ENCODE results near the gene CSNK1A1.
A peak's percentile ranks its signal among the peaks of the same experiment; 100 is the strongest.

CSNK1A1 gene

DNA sequence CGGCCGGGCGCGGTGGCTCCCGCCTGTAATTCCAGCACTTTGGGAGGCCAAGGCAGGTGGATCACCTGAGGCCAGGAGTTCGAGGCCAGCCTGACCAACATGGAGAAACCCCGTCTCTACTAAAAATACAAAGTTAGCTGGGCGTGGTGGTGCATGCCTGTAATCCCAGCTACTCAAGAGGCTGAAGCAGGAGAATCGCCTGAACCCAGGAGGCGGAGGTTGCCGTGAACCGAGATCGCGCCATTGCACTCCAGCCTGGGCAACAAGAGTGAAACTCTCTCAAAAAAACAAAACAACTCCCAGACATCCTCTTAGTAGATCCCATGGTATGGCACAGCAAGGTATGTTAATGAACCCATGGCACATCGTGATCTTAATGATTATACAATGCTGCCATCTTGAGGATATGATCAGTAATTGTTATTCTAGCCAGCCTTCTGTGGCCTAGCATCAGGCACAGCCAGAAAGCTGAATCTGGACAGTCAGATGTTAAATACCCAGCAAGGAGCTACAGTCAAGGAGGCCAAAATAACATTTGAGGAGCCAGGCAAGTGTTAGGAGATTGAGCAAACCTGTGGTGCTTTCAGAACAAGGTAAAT lies 13.4 kb upstream of the CSNK1A1 start:
- TF ChIP-seq RAD21 (IDR thresholded peaks at IDR 0.05; ENCODE audit: low read depth) = peak; percentile 90

DNA sequence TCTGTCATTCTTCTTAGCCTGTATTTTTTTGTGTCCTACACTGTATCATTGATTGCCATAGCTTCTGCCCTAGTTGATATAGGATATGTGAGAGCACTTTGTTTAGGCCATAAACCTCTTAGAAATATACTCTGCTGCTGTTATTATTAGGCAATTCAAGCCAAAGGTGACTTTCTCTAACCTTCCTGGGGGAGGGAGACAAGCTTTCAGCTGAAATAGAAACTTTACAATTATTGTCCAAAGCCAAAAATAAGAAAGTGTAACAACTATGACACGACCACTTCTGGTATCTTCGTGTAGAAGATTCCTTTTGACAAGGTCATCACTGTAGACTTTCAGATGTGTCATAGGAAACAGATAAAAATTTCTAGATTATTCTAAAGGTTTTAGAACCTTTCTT lies 12.2 kb upstream of the CSNK1A1 start:
- TF ChIP-seq, protein P1, sequence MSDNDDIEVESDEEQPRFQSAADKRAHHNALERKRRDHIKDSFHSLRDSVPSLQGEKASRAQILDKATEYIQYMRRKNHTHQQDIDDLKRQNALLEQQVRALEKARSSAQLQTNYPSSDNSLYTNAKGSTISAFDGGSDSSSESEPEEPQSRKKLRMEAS (IDR thresholded peaks at IDR 0.05) = no peak
- TF ChIP-seq FOXM1 (IDR thresholded peaks at IDR 0.05; ENCODE audit: borderline replicate concordance, low read depth) (no peak), NFIC (IDR thresholded peaks at IDR 0.05) (no peak), EP300 (IDR thresholded peaks at IDR 0.05; ENCODE audit: borderline replicate concordance) (no peak), TCF12 (IDR thresholded peaks at IDR 0.05; ENCODE audit: low read depth) (no peak), CREB1 (IDR thresholded peaks at IDR 0.05; ENCODE audit: low read depth) (no peak), YY1 (IDR thresholded peaks at IDR 0.05; ENCODE audit: low read depth) (no peak), RAD21 (IDR thresholded peaks at IDR 0.05; ENCODE audit: low read depth) (no peak), EGR1 (IDR thresholded peaks at IDR 0.05) (no peak), TEAD4 (IDR thresholded peaks at IDR 0.05) (no peak), CEBPB (IDR thresholded peaks at IDR 0.05) (no peak), ZBTB7A (IDR thresholded peaks at IDR 0.05; ENCODE audit: low read depth) (no peak), TAF1 (IDR thresholded peaks at IDR 0.05; ENCODE audit: low read depth) (no peak)
- TF ChIP-seq, protein P2, sequence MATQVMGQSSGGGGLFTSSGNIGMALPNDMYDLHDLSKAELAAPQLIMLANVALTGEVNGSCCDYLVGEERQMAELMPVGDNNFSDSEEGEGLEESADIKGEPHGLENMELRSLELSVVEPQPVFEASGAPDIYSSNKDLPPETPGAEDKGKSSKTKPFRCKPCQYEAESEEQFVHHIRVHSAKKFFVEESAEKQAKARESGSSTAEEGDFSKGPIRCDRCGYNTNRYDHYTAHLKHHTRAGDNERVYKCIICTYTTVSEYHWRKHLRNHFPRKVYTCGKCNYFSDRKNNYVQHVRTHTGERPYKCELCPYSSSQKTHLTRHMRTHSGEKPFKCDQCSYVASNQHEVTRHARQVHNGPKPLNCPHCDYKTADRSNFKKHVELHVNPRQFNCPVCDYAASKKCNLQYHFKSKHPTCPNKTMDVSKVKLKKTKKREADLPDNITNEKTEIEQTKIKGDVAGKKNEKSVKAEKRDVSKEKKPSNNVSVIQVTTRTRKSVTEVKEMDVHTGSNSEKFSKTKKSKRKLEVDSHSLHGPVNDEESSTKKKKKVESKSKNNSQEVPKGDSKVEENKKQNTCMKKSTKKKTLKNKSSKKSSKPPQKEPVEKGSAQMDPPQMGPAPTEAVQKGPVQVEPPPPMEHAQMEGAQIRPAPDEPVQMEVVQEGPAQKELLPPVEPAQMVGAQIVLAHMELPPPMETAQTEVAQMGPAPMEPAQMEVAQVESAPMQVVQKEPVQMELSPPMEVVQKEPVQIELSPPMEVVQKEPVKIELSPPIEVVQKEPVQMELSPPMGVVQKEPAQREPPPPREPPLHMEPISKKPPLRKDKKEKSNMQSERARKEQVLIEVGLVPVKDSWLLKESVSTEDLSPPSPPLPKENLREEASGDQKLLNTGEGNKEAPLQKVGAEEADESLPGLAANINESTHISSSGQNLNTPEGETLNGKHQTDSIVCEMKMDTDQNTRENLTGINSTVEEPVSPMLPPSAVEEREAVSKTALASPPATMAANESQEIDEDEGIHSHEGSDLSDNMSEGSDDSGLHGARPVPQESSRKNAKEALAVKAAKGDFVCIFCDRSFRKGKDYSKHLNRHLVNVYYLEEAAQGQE (IDR thresholded peaks at IDR 0.05; ENCODE audit: low read depth) = no peak
- TF ChIP-seq, protein P3, sequence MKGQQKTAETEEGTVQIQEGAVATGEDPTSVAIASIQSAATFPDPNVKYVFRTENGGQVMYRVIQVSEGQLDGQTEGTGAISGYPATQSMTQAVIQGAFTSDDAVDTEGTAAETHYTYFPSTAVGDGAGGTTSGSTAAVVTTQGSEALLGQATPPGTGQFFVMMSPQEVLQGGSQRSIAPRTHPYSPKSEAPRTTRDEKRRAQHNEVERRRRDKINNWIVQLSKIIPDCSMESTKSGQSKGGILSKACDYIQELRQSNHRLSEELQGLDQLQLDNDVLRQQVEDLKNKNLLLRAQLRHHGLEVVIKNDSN (IDR thresholded peaks at IDR 0.05) = no peak

DNA sequence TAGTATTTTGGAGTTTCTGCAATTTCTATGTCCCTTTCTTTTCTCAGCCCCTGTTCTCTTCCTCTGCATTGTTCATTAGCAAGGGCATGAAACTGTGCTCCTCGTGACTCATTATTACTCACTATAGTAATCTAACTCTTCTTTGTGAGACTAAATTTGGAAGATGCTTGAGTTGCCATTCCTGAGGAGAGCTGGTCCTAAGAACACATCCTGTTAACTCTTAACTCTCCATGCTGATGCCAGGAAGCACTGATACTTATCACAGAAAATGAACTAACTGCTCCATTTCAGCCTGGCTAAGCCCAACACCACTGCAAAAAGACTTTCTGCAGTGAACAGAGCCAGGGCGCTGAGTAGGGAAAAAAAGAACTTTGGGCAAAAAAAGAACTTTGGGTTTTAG lies 10.6 kb upstream of the CSNK1A1 start:
- TF ChIP-seq TCF12 (IDR thresholded peaks at IDR 0.05; ENCODE audit: low read depth) = peak; percentile 81
- TF ChIP-seq, protein P3 (IDR thresholded peaks at IDR 0.05) = peak; percentile 69
- TF ChIP-seq EP300 (IDR thresholded peaks at IDR 0.05; ENCODE audit: borderline replicate concordance) = peak; percentile 91
- TF ChIP-seq EGR1 (IDR thresholded peaks at IDR 0.05) = no peak
- no peak for TF ChIP-seq ZBTB7A (IDR thresholded peaks at IDR 0.05; ENCODE audit: low read depth)
- peak; percentile 81 for TF ChIP-seq FOXM1 (IDR thresholded peaks at IDR 0.05; ENCODE audit: borderline replicate concordance, low read depth)
- TF ChIP-seq TEAD4 (IDR thresholded peaks at IDR 0.05) = peak; percentile 53; the same call in 1 of the 2 replicates
- no peak for TF ChIP-seq YY1 (IDR thresholded peaks at IDR 0.05; ENCODE audit: low read depth)
- TF ChIP-seq TAF1 (IDR thresholded peaks at IDR 0.05; ENCODE audit: low read depth) = no peak
- peak; percentile 58 for TF ChIP-seq NFIC (IDR thresholded peaks at IDR 0.05)

DNA sequence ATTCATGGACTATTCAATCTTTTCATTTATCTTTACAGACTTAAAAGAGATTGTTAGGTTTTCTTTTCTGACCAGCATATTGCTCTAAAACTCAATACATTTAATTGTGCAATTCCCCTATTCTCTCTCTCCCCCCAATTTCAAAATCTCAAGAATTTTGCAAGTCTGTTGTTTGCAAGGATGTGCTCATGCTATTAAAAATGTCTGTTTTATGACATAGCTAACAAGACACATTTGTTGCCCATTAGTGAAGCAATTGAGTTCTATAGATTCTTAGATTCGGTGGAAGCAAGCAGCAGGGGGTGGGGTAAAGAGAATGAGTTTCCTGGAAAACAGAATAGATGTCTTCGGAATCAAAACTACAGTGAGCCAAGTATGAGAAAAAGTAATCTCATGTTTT lies 8.5 kb upstream of the CSNK1A1 start:
- TF ChIP-seq YY1 (IDR thresholded peaks at IDR 0.05; ENCODE audit: low read depth) (no peak), TCF12 (IDR thresholded peaks at IDR 0.05; ENCODE audit: low read depth) (no peak), TAF1 (IDR thresholded peaks at IDR 0.05; ENCODE audit: low read depth) (no peak), EP300 (IDR thresholded peaks at IDR 0.05; ENCODE audit: borderline replicate concordance) (no peak), FOXM1 (IDR thresholded peaks at IDR 0.05; ENCODE audit: borderline replicate concordance, low read depth) (no peak), ZBTB7A (IDR thresholded peaks at IDR 0.05; ENCODE audit: low read depth) (no peak), CREB1 (IDR thresholded peaks at IDR 0.05; ENCODE audit: low read depth) (no peak), NFIC (IDR thresholded peaks at IDR 0.05) (no peak), TEAD4 (IDR thresholded peaks at IDR 0.05) (no peak), EGR1 (IDR thresholded peaks at IDR 0.05) (no peak), RAD21 (IDR thresholded peaks at IDR 0.05; ENCODE audit: low read depth) (no peak), CEBPB (IDR thresholded peaks at IDR 0.05) (no peak)
- TF ChIP-seq, protein P1 (IDR thresholded peaks at IDR 0.05) = no peak
- TF ChIP-seq, protein P3 (IDR thresholded peaks at IDR 0.05) = no peak
- TF ChIP-seq, protein P2 (IDR thresholded peaks at IDR 0.05; ENCODE audit: low read depth) = no peak

DNA sequence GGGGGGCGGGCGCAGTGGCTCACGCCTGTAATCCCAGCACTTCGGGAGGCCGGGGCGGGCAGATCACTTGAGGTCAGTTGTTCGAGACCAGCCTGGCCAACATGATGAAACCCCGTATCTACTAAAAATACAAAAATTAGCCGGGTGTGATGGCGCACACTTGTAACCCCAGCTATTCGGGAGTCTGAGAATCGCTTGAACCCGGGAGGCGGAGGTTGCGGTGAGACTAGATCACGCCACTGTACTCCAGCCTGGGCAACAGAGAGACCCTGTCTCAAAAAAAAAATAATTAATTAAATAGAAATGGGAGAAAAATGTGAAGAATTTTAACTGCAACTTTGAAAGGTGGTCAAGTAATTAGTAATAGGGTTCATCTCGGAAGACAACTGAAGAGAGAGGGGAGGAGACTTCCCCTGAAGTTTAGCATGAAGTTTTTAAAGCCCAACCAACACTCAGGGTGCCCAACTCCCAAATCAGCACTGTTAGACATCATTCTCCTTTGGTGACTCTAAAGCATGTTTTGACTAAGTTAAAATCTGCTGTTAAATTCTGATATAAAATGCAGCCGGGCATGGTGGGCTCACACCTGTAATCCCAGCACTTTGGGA lies 1.4 kb upstream of the CSNK1A1 start:
- TF ChIP-seq, protein P3 (IDR thresholded peaks at IDR 0.05) = no peak
- TF ChIP-seq YY1 (IDR thresholded peaks at IDR 0.05; ENCODE audit: low read depth) = no peak
- no peak for TF ChIP-seq NFIC (IDR thresholded peaks at IDR 0.05)
- TF ChIP-seq FOXM1 (IDR thresholded peaks at IDR 0.05; ENCODE audit: borderline replicate concordance, low read depth) = no peak
- TF ChIP-seq CREB1 (IDR thresholded peaks at IDR 0.05; ENCODE audit: low read depth) = no peak
- TF ChIP-seq, protein P2 (IDR thresholded peaks at IDR 0.05; ENCODE audit: low read depth) = no peak

Data from Ishikawa (cell line).